Measurements from ENCODE around the gene ABHD17A.

The ABHD17A gene

DNA sequence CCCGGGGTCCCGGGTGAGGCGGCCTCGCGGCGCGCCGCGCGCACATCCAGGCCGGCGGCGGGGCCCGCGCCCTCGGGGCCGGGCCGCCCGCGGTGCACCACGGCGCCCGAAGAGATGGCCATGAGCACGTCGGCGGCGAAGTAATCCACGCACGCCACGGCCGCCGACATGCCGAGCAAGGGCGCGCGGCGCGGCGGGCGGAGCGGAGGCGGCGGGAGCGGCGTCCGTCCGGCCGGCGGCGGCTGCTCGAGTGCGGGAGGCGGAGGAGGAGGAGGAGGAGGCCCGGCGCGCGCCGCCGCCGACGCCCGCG lies 22.0 kb downstream of the ABHD17A start, which contains the start of gene KLF16:
KLF16 (minus strand) TSS at position 252 of the 310 bp plus-strand sequence; CDS start at position 170, 82 bp downstream.
- DNase-seq, result no peak

DNA sequence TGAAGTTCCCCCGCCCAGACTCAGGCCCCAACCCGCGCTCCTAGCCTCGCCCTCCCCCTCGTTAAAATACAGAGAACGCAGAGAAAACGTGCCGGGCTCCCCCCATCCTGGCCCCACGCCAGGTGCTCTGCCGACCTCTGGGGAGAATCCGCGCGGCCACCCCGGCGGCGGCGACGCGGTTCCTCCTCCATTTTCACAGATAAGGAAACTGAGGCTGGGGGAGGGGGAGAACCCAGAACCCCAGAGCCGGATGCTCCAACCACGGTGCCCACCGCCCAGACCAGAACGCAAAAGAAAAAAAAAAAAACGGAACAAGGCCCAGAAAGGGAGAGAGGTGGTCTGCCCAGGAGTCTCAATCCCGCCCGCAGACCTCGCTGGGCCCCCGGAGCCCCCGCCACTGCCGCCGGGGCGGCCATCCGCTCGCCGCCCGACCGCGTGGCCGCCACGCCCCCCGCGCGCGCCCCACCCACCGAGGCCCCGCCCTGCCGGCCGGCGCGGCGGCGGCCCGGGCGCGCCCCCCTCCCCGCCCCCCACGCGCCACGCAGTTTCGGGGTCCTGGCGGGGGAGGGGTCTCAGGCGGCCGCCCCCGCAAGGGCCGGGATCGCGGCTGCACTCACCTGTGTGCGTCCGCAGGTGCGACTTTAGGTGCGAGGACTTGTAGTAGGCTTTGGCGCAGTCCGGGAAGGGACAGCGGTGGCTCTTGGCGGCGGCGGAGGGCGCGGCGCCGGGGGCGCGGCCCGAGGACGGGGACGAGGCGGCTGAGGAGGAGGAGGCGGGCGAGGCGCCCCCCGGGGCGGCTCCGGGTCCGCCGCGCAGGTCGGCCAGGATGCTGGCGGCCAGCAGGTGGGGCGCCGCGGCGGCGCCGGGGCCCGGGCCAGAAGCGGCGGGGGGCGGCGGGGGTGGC lies 22.6 kb downstream of the ABHD17A start:
- DNase-seq, result peak; percentile 63

DNA sequence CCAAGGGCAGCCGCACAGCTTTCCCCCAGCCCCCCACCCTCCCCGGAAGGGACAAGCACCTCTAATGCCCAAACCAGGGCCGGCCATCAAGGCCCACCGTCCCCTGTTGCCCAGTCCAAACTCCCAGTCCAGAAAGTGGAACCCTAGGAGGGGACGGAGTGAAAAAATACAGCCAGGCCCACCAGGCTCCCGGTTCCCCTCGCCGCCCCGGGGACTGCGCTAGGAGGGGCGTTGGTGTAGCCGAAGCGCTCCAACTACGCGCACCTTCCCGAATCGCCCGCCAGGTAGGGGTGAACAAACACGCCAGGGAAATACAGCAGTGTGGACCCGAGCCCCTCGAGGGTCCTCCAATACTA lies 23.2 kb downstream of the ABHD17A start:
- DNase-seq, result peak; percentile 57

DNA sequence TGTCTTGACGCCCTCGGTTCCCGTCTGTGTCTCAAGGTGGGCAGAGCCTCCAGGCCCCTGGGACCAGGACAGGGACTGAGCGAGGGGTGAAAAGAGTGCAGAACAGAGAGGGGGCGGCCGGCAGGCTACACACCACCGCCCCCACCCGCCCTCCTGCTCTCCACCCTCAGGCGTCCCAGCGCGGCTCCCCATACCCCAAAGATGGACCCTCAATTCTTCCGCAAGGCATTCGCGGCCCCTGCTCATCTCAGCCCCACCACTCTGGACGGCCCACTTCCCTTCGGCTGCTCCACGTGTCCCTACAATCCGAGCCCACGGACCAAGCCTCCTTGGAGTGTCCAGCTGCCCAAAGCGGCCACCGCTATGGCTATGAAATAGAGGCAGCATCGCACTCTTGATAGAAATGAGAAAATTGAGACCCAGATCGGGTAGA lies 23.7 kb downstream of the ABHD17A start:
- DNase-seq, result peak; percentile 37

DNA sequence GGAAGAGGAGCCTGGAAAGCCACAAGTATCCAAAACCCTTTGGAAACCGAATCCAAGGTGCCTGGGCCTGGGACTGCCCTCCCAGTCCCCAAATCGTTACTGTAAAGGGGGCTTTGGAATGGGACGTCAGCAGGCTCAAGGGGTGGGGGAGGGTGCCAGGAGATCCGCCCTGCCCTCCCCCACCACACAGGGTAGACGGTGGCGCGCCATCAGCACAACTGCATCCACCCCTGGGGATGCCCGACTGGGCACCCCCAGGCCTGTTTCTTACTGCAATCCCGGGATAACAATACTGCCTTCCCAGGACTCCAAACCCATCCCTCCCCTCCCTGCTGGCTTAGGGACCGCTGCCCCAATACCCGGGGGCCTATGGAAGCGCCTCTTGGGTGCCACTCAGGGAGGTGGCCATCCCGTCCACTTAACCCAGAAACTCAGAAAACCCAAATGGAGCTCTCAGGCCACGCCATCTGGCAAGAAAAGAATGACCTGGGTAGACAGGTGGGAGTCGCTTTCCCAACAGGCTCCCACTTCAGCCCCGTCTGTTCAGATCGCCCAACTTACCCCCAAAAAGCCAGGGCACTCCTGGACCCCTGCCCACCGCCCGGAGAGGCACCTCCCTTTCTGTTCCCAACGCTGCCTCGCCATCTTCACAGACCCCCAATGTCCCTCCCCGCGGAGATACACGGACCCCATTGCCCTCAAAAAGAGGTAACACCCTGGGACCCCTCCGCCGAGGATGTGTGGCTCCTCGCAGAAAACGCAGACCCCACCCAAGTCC lies 24.3 kb downstream of the ABHD17A start:
- peak; percentile 21 for DNase-seq

DNA sequence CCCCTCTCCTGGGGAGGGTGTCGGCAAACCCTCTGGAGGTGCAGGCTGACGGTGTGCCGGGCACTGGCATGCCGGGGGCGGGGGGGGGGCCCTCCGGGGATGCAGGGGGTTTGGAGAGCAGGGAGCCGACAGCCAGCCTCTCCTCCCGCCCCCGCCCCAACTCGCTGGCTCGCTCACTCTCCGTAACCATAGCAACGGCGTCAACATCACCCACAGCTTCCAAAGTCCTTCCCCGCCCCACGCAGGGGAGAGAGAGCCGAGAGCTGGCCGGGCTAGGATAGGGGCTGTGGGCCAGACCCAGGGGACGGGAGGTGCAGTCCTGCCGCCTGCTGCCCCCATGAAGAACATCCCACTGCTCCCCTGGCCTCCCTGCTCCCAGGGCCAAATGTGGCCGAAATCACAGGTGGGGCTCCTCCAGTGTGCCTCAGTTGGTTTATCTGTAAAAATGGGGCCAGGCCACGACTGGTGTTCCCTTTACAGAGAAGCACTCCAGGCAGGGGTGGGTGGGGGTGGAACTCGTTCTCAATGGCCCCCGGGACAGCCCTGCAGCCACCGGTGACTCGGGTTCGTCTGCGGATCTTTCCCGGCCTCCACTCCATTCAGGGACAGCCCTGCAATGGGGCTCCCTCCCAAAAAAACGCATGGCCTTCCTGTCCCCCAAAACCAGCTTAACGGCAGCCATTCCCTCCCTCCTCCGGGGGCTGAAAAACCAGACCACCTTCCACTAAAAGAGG lies 25.1 kb downstream of the ABHD17A start:
- DNase-seq, result peak; percentile 66

DNA sequence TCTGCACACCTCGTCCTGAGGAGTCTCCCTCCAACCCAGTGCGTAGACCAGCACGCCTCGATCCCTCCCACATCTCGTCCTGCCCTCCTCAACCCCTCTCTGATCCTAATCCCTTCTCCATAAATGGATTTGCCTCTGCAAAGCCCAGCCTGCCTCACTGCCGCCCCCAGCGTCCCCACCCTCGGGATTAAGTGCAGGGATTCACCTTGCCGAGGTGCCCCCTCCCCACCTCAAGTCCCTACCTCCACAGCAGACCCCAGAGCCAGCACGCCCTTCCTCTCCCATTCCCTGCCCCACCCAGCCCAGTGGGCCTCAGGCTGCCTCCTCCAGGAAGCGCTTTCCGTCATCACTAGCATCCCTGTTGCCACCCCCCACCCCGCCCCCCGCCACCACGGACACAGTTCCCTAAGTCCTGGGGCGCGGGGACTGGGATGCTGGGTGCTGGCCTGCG lies 25.9 kb downstream of the ABHD17A start:
- DNase-seq, result peak; percentile 45

DNA sequence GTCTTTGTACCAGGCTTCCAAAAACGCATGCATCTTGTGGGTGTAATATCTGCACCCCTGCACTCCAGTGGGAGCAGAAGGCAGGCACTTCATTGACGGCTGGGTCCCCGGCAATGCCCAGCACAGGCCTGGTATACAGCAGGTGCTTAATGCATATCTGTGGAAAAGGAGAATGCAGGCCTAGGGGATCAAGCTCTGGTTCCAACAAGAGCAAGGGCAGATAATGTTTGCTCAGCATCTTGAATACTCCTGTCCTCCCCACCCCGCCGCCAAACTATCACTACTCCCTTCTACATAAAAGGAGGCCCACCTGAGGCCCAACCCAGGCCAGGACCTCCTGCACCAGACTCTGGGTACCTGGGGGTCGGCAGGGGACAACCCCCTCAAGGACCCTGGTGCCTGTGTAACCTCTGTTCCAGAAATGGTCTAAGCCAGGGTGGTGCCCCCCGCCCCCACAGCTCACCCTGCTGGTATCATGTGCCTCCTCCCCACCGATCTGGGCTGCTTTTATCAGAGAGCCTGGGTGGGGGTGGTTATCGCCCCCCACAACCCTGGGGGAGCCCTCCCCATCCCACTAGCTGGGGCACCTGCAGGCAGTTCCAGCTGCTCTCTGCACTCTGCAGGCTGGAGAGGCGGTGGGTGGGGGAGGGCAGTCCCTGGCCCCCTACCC lies 26.7 kb downstream of the ABHD17A start:
- peak; percentile 28 for DNase-seq

DNA sequence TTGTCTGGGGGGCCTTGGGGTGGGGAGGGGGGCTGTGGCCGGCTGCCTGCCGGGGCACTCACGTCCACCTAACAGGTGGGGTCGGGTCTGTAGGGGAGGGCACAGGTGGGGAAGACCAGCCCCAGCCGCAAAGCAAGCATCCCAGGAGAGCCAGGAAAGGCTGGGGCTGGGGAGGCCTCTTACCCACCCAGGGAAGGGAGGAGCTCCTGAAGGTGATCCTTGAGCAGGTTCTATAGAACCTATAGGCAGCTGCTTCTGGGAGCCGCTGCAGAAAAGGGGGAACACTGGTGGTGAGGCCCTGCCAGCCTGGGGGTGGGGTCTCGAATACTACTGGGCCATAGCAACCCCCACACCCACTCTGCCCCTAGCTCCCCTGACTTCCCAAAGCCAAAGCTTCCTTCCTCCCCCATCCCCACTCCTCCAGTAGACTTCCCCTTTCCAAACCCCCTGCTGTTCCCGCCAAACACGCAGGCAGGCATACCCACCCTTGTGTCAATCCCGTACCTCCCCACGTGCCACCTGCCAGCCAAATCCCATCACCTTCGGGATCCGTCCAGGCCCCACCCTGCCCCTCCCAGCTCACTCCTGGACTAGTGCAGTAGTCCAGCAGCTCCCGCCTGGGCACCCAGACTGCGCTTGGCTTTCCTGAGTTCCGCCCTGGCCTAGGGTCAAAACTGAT lies 27.5 kb downstream of the ABHD17A start:
- DNase-seq, result peak; percentile 29

DNA sequence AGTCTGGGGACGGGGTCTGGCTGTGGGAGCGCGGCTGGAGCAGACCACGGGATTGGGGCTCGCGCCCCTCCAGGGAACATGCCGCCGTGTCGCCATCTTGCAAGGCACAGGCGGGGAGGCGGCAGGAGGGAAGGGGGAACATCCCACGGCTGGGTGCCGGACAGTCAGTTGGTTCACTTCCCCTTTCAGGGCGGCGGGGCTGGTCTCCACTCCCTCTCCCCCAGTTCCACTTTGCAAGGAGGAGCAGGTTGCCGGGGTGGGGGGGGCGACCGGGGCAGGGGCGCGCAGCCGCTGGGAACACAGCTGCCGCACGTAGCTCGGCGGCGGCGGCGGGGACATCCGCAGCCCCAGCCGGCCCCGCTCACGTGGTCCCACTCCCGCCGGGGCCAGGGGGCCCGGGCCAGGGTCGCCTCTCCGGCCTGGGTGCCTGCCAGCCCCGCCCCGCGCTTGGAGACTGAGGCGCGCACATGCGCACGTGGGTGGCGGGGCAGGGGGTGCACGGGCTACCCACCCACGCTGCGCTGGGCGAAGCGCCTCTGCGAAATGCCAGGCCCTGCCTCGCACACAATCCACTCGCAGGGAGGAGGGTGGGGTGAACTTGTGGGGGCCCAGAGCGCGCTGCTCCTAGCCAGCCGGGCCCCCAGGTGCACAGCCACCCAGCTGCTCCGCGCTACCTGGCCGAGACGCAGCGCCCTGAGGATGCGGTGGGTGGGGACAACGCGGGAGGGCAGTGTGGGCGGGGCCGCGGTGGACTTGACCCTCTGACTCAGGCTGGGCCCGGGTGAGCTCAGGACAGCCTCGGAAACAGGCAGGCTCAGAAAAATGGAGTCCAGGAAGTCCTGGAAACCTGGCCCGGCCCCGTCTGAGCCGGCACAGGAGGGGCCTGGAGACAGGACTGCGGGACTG lies 28.3 kb downstream of the ABHD17A start:
- DNase-seq, result peak; percentile 85

DNA sequence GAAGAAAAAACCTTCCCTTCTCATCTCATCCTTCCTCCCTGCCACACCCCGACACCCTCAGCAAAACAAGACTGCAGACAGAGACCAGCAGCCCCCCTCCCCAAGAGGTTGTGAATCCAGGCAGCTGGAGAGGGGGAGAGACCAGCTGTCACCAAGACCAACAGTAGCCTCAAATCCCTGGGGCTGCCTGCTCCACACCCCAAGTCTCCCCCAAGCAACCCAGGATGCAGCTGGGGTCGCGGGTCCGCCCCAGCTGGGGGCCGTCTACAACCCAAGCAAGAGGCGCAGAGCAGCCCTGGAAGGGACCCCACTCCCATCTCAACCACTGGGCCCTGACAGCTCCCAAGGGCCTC lies 29.0 kb downstream of the ABHD17A start:
- DNase-seq, result no peak

DNA sequence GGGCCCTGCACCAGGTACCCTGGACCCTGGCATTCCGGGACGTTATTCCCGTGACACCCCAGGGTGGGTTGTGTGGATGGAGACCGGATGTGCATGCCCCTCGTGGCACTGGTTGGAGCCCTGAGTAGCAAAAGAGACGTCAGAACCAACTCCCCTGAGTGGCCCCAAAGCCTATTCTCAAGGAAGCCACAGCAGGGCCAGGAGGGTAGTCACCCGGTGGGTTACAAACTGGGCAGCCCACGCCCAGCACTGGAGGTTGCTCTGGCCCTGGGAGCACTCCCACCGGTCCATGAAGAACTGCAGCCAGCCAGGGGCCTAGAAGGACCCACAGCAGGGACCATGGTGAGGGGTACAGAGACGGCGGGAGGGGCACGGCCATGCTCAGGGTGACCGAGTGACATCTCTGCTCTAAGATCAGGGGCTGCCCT lies 29.5 kb downstream of the ABHD17A start:
- DNase-seq, result peak; percentile 35

DNA sequence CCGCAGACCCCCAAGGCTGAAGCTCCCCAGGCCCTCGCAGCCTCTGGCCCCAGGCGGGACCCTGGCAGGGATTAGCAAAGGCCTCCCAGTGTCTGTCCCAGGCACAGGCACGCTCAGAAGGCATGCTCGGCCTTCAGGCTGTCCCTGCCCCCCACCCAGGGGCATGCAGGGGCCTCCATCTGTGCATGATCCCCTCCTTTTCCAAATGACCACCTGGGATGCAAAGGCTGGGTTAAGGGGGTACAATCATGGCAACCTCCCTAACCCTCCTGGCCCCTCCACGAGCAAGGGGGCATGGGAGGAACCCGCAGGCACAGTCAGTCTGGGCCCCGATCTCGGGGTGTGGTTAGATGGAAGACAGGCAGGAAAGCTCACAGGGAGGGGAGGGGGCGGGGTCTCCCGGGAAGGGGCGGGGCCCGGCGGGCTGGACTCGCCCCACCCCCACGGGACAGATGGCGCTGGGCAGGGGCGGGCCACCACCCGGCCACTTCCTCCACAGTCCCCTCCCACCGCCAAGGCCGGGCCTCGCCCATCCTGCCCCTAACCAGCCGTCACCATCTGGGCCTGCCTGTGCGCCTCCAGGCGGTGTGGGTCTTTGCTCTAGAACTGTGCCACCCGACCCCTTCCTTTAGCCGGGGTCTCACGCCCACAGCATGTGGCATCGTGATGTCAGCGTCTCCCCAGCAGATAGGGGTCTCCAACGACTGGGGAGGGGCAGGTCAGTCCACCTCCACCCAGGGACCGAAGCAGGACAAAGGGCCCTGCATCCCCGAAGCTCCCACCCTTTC lies 30.1 kb downstream of the ABHD17A start:
- peak; percentile 94 for DNase-seq

DNA sequence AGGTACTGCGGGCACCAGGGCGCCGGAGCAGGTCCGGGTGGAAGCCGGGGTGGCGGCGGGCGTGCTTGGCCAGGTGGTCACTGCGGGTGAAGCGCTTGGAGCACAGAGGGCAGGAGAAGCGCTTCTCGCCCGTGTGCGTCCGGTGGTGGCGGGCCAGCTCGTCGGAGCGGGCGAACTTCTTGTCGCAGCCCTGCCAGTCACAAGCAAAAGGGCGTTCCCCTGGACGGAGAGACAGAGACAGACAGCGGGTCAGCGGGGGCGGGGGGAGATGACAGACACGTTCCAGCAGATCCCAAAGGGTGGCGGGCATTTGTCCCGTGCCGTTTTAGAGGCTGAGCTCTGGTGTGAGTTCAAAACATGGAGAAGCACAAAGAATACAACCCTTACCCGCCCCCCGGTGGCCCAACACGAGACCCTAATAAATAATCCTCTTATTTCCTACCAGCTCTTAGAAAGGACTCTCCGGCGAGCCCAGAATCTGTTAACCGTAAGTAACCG lies 30.7 kb downstream of the ABHD17A start:
- peak; percentile 82 for DNase-seq

DNA sequence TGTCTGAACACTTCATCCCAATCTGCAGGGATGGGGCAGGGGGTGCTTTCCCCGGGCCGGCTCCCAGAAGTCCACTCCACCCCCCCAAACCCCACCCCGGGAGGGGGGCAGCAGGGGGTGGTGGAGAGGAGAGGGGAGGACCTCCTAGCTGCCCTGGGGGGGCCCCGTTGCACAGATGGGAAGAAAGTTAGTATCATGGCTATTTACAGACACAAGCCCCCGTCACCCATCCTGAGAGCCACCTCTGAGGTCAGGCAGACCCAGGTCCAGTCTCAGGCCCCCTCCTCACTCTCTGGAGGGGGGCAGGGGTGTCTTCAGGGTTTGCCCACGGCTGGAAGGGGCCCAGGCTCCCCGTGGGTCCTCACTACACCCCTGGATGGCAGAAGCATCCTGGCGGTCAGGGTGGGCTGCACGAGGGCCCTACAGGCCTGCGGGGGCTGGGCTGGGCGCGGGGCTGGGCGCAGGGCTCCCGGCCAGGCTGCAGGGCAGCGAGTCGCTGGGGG lies 31.2 kb downstream of the ABHD17A start:
- DNase-seq, result peak; percentile 26

DNA sequence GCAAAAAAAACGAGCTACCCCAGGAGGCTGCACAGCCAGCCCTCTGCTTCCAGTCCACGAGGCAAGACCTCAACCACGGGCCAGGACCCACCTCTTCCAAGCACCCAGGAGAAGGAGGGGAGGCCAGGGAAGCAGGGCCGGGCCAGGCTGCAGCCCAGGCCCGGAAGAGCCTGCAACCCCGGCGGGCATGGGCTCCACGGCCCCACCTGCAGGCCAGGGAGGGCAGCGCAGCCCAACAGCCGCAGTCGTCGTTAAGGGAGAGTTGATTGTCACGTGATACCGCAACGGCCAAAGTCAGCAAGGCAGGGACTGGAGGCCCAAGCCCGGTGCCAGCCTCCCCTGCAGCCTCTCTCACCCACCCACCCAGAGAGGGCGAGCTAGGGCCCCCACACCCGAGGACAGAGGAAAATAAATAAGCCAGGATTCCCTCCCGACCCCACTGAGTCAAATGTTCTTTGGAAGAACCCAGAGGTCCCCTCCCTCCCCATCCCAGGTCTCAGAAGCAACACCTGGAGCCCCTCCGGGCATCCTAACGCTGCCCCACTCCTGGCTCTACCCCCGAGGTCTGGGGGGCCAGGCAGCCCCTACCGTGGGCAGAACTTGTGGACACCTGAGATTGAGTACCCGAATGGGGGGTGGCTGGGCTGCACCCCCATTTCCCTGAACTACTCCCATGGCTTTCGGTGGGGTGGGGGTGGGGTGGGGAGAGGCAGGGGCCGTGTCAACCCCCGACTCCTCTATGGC lies 31.8 kb downstream of the ABHD17A start:
- DNase-seq, result peak; percentile 94

DNA sequence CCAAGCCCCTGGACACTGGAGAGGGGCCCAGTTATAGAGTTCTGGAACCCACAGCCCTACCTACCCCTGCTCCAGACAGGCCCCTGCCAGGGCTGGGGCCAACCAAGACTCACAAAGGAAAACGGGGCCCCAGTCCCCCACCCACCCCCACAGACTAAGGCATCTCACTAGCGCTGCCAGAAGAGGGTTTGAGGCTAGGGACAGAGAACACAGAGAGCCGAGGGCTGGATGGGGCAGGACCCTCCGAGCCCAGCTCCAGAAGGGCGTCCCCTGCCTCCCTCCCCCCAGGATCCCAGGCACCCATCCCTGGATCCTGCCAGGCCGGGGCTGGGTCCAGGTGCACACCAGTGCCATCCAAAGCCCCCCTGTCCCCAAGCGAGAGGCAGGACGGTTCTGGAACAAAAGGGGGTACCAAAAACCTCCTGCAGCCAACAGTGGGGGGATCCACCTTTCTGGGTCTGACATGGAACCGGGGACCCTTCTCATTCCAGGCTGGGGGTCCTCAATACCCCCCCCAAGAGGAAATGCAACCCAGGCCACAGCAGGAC lies 32.6 kb downstream of the ABHD17A start:
- DNase-seq, result no peak
